GM23338 (cell line): Measurements from ENCODE around the gene ANKRD55. TPM values are rescaled to one million over a fixed set of nuclear protein-coding genes. Genes with fewer than 3 reads are reported as not detected.

Experiments used
- ATAC-seq: fragments of 200-7000 bp; cut with Tn5 transposase; 3 replicates; pipeline ENCODE4 v1.9.1; 2020
- DNase-seq: peaks from one replicate; pipeline ENCODE4 v3.0.0-alpha.2; 2015; ENCODE audit warnings: low spot score
- H2AFZ ChIP-seq: fragments of 200-600 bp; sonication (generic); 2 replicates; pipeline ENCODE4 v1.8.0; 2016; ENCODE audit warnings: antibody characterized with exemption, mild to moderate bottlenecking, moderate library complexity
- H3F3A ChIP-seq: fragments of 200-600 bp; sonication (generic); replicated peaks from 2 replicates; pipeline ENCODE4 v1.8.0; 2017; ENCODE audit warnings: antibody characterized with exemption, mixed run types, low read depth
- H3K27ac ChIP-seq: fragments of 200-600 bp; sonication (generic); 2 replicates; pipeline ENCODE4 v1.6.1; 2016; ENCODE audit warnings: low read depth
- H3K27me3 ChIP-seq: fragments of 200-600 bp; sonication (generic); 2 replicates; pipeline ENCODE4 v1.8.0; 2016; ENCODE audit warnings: mild to moderate bottlenecking, mixed run types, moderate library complexity; ENCODE audit not compliant: insufficient read depth
- H3K36me3 ChIP-seq: fragments of 200-600 bp; sonication (generic); 2 replicates; pipeline ENCODE4 v1.8.0; 2016; ENCODE audit warnings: mild to moderate bottlenecking; ENCODE audit not compliant: insufficient read depth
- H3K4me1 ChIP-seq: fragments of 200-600 bp; sonication (generic); 2 replicates; pipeline ENCODE4 v1.8.0; 2016; ENCODE audit warnings: mild to moderate bottlenecking, moderate library complexity; ENCODE audit not compliant: insufficient read depth
- H3K4me2 ChIP-seq: fragments of 200-600 bp; sonication (generic); 2 replicates; pipeline ENCODE4 v1.7.1; 2017; ENCODE audit warnings: mixed run types
- H3K4me3 ChIP-seq: fragments of 200-600 bp; sonication (generic); 2 replicates; pipeline ENCODE4 v1.6.1; 2016; ENCODE audit warnings: mixed run types
- H3K79me2 ChIP-seq: fragments of 200-600 bp; sonication (generic); replicated peaks from 2 replicates; pipeline ENCODE4 v1.8.0; 2017; ENCODE audit warnings: mild to moderate bottlenecking; ENCODE audit not compliant: insufficient read depth
- H3K9me2 ChIP-seq: fragments of 200-600 bp; sonication (generic); 2 replicates; pipeline ENCODE4 v1.8.0; 2017; ENCODE audit not compliant: insufficient read depth
- H4K20me1 ChIP-seq: fragments of 200-600 bp; sonication (generic); replicated peaks from 2 replicates; pipeline ENCODE4 v1.8.0; 2017; ENCODE audit warnings: mild to moderate bottlenecking; ENCODE audit not compliant: insufficient read depth
- H3K27ac Mint-ChIP-seq: 2 replicates; pipeline ENCODE4 v1.8.0; 2020; ENCODE audit warnings: inconsistent platforms, mild to moderate bottlenecking, moderate library complexity, mixed read lengths
- H3K27me3 Mint-ChIP-seq: 3 replicates; pipeline ENCODE4 v1.8.0; 2022; ENCODE audit warnings: low read depth, mild to moderate bottlenecking, moderate library complexity, mixed read lengths, inconsistent platforms; ENCODE audit not compliant: insufficient read depth, poor library complexity
- H3K36me3 Mint-ChIP-seq: 3 replicates; pipeline ENCODE4 v1.8.0; 2021; ENCODE audit warnings: low read depth, mild to moderate bottlenecking, inconsistent platforms, moderate library complexity, mixed read lengths
- H3K4me1 Mint-ChIP-seq: 3 replicates; pipeline ENCODE4 v1.8.0; 2020; ENCODE audit warnings: mild to moderate bottlenecking, inconsistent platforms, mixed read lengths
- H3K4me3 Mint-ChIP-seq: 3 replicates; pipeline ENCODE4 v1.8.0; 2021; ENCODE audit warnings: moderate library complexity, mild to moderate bottlenecking, inconsistent platforms, mixed read lengths
- H3K9me3 Mint-ChIP-seq: 3 replicates; pipeline ENCODE4 v1.8.0; 2020; ENCODE audit warnings: moderate library complexity, mild to moderate bottlenecking, inconsistent platforms, mixed read lengths
- EZH2phosphoT487 ChIP-seq: fragments of 200-600 bp; sonication (generic); IDR thresholded peaks from one replicate; pipeline ENCODE4 v1.8.1; 2018; ENCODE audit warnings: antibody characterized with exemption; ENCODE audit not compliant: unreplicated experiment
- JUNB ChIP-seq: IDR thresholded peaks from one replicate; pipeline ENCODE4 v1.6.1; 2016; ENCODE audit warnings: antibody characterized with exemption; ENCODE audit not compliant: unreplicated experiment
- NANOG ChIP-seq: IDR thresholded peaks from 2 replicates; pipeline ENCODE4 v1.6.1; 2016; ENCODE audit warnings: antibody characterized with exemption, borderline replicate concordance
- POLR2AphosphoS5 ChIP-seq: IDR thresholded peaks from 2 replicates; pipeline ENCODE4 v1.6.1; 2016; ENCODE audit warnings: antibody characterized with exemption, low read depth
- REST ChIP-seq: IDR thresholded peaks from one replicate; pipeline ENCODE4 v1.6.1; 2018; ENCODE audit warnings: antibody characterized with exemption; ENCODE audit not compliant: unreplicated experiment
- ZNF114 ChIP-seq: fragments of 250-450 bp; sonication (Bioruptor Pico); IDR thresholded peaks from 2 replicates; pipeline ENCODE4 v1.5.0; 2020; ENCODE audit warnings: mild to moderate bottlenecking, moderate library complexity
- ZNF462 ChIP-seq: fragments of 250-450 bp; sonication (Bioruptor Pico); IDR thresholded peaks from 2 replicates; pipeline ENCODE4 v1.5.0; 2020; ENCODE audit warnings: mild to moderate bottlenecking, moderate library complexity
- polyA plus RNA-seq: library from polyadenylated mRNA; unstranded; fragments of >200 nt; fragmentation: Nextera tagmentation; extraction: Ambion mirVana; gene quantifications from 2 replicates; pipeline ENCODE4 v1.2.1, GENCODE V29; 2016
- total RNA-seq: library from RNA; depleted of rRNA; stranded (reverse); fragments of >200 nt; shearing (Covaris generic); gene quantifications from 2 replicates; pipeline ENCODE4 v1.2.3, GENCODE V29; 2014

Gene ANKRD55
- total and polyA plus RNA-seq, 2 experiments from 2014 or later: not detected

- peaks cover 6% of the 10 kb centered on the region for H3K36me3 Mint-ChIP-seq
Observed at GRCh38 chr5:56212130-56212879, 20.8 kb downstream of the ANKRD55 start.

More at GRCh38 chr5:56212130-56212879, 20.8 kb downstream of the ANKRD55 start:
- H3K27ac ChIP-seq: no peak overlapping the region
- no peak overlapping the region for H3K27ac Mint-ChIP-seq
- H3K9me3 Mint-ChIP-seq: peaks cover 19% of the 10 kb centered on the region
- no peaks in the 10 kb centered on the region for H3K79me2 ChIP-seq
- H4K20me1 ChIP-seq: no peaks in the 10 kb centered on the region
- no peaks in the 10 kb centered on the region for H3K9me2 ChIP-seq
- TF ChIP-seq REST (no peak), POLR2AphosphoS5 (no peak), EZH2phosphoT487 (no peak), ZNF462 (CRISPR knock-in tag) (no peak), ZNF114 (CRISPR knock-in tag) (no peak), NANOG (no peak), JUNB (no peak)
- H3K36me3 ChIP-seq: no peaks in the 10 kb centered on the region; the same call in 1 of the 2 replicates
- no peaks in the 10 kb centered on the region for H3K27me3 ChIP-seq
- ATAC-seq (no peak), DNase-seq (no peak)
- no peak overlapping the region for H3K4me3 ChIP-seq
- H3K4me1 ChIP-seq: no peaks in the 10 kb centered on the region
- H2AFZ ChIP-seq: no peak overlapping the region
- H3K4me3 Mint-ChIP-seq: no peak overlapping the region
- H3K4me1 Mint-ChIP-seq: no peaks in the 10 kb centered on the region
- no peak overlapping the region for H3K4me2 ChIP-seq
- no peaks in the 10 kb centered on the region for H3F3A ChIP-seq
- peaks cover 5% of the 10 kb centered on the region for H3K27me3 Mint-ChIP-seq
